Panc1 (cell line): Measurements from ENCODE around the gene HCN3. TPM values are rescaled to one million over a fixed set of nuclear protein-coding genes. Genes with fewer than 3 reads are reported as not detected.
A peak's percentile ranks its signal among the peaks of the same experiment; 100 is the strongest.

Experiments
- ATAC-seq: fragments of 200-7000 bp; cut with Tn5 transposase; 2 replicates; pipeline ENCODE4 v1.9.1; 2020; ENCODE audit warnings: mild to moderate bottlenecking, moderate library complexity
- Bru-seq: library from RNA; stranded (reverse); fragments of 400-500 nt; gene quantifications from one replicate; lab custom pipeline; 2021; lab: Mats Ljungman, UMichigan
- BruChase-seq, 2 experiments: library from RNA; stranded (reverse); fragments of 400-500 nt; gene quantifications; one replicate each; lab custom pipeline; 2021; lab: Mats Ljungman, UMichigan
- BruUV-seq: library from RNA; stranded (reverse); fragments of 400-500 nt; replicated peaks from 2 replicates; lab custom pipeline; 2021; lab: Mats Ljungman, UMichigan
- CTCF ChIA-PET: fragments of 300-600 bp; sonication (Branson Sonifier 250); formaldehyde crosslinking; loops from one replicate; lab custom pipeline; 2022; ENCODE audit warnings: antibody characterized with exemption; lab: Charles Lee
- POLR2A ChIA-PET: fragments of 300-600 bp; sonication (Branson Sonifier 250); formaldehyde crosslinking; loops from one replicate; lab custom pipeline; 2022; ENCODE audit warnings: antibody characterized with exemption; lab: Charles Lee
- DNase-seq: peaks from one replicate; pipeline ENCODE4 v3.0.0-alpha.2; 2010; ENCODE audit warnings: low read depth, low spot score
- H3K27ac ChIP-seq: 2 replicates; pipeline ENCODE4 v1.5.1; 2011; ENCODE audit warnings: mild to moderate bottlenecking, low read length, inconsistent platforms
- H3K27me3 ChIP-seq: fragments of 200-500 bp; sonication (Bioruptor generic); 2 replicates; pipeline ENCODE4 v1.6.0; 2014; ENCODE audit warnings: low read length, inconsistent platforms; ENCODE audit not compliant: control insufficient read depth, insufficient read depth
- H3K36me3 ChIP-seq: fragments of 200-500 bp; sonication (Bioruptor generic); 2 replicates; pipeline ENCODE4 v1.5.1; 2014; ENCODE audit warnings: inconsistent platforms, mild to moderate bottlenecking, low read length, moderate library complexity; ENCODE audit not compliant: control insufficient read depth, insufficient read depth
- H3K4me1 ChIP-seq: 2 replicates; pipeline ENCODE4 v1.5.1; 2011; ENCODE audit warnings: inconsistent platforms, mild to moderate bottlenecking, low read length, moderate library complexity; ENCODE audit not compliant: control insufficient read depth, insufficient read depth
- H3K4me3 ChIP-seq, 2 experiments: 2 replicates each; pipeline ENCODE4 v1.5.1; 2011 to 2012; ENCODE audit warnings: low read depth in 2 of 2, low read length in 2 of 2, mild to moderate bottlenecking in 2 of 2, inconsistent platforms in 1 of 2, moderate library complexity in 1 of 2
- H3K9me3 ChIP-seq: fragments of 200-500 bp; sonication (Bioruptor generic); 2 replicates; pipeline ENCODE4 v1.5.1; 2014; ENCODE audit warnings: low read depth, mild to moderate bottlenecking, inconsistent platforms, low read length, moderate library complexity; ENCODE audit not compliant: control insufficient read depth, insufficient read depth
- CTCF ChIP-seq: fragments of 450-650 bp; IDR thresholded peaks from 2 replicates; pipeline ENCODE4 v1.5.1; 2017; ENCODE audit warnings: mild to moderate bottlenecking
- POLR2AphosphoS5 ChIP-seq: IDR thresholded peaks from 2 replicates; pipeline ENCODE4 v1.6.1; 2012; ENCODE audit warnings: mild to moderate bottlenecking, low read depth, low read length, moderate library complexity
- REST ChIP-seq, 2 experiments: IDR thresholded peaks; 2 replicates each; pipeline ENCODE4 v1.6.1; 2011 to 2012; ENCODE audit warnings: low read depth in 2 of 2, control low read depth in 1 of 2, low read length in 1 of 2, mild to moderate bottlenecking in 1 of 2, moderate library complexity in 1 of 2; ENCODE audit not compliant: insufficient read depth in 1 of 2
- SIN3A ChIP-seq: IDR thresholded peaks from 2 replicates; pipeline ENCODE4 v1.6.1; 2012; ENCODE audit warnings: low read depth, mild to moderate bottlenecking, low read length, moderate library complexity, borderline replicate concordance; ENCODE audit not compliant: insufficient read depth
- TCF7L2 ChIP-seq: IDR thresholded peaks from 2 replicates; pipeline ENCODE4 v1.6.1; 2011; ENCODE audit warnings: mild to moderate bottlenecking, low read depth, low read length, inconsistent platforms
- in situ Hi-C: cut with HindIII; loops from 2 replicates; pipeline ENCODE4 v1.10.0; 2016; ENCODE audit warnings: low sequenced_read_pairs, low pct_unique_long_range_greater_than_20kb
- intact Hi-C: fragments of 100-400 bp; cut with micrococcal nuclease; formaldehyde crosslinking; loops from one replicate; pipeline ENCODE4 v1.10.0; 2022; ENCODE audit not compliant: unreplicated experiment
- long read RNA-seq: library from polyadenylated mRNA; unstranded; transcript quantifications from one replicate; pipeline ENCODE4 v2.0.0, GENCODE V29; 2021; ENCODE audit not compliant: unreplicated experiment
- polyA plus RNA-seq: library from polyadenylated mRNA; unstranded; fragments of >200 nt; gene quantifications from one replicate; pipeline ENCODE4 v1.2.1, GENCODE V29; 2012; ENCODE audit warnings: missing spikeins; ENCODE audit not compliant: insufficient read length
- total RNA-seq: library from RNA; stranded (reverse); gene quantifications from one replicate; pipeline ENCODE4 v1.2.1, GENCODE V29; 2021; ENCODE audit not compliant: unreplicated experiment

The HCN3 gene
- total RNA-seq (7.8 TPM), Bru-seq, nascent RNA (percentile 48 among the genes with signal in this experiment), BruChase-seq, experiment 1, labeled RNA remaining after a 2-hour chase (percentile 71 among the genes with signal in this experiment), BruChase-seq, experiment 2, labeled RNA remaining after a 6-hour chase (percentile 67 among the genes with signal in this experiment)
- polyA plus RNA-seq = 8.6 TPM
- long read RNA-seq, partial matches to known transcripts = 8 of 14 reads
- long read RNA-seq, other reads (novel, unspliced or antisense) = 5 of 14 reads

GRCh38 chr1:155277070-155277901 is at the start of gene HCN3:
Gene HCN3, plus strand, starts transcription at chr1:155277463. Its CDS starts 128 bp downstream, at chr1:155277591.
- DNase-seq (peak; percentile 88), ATAC-seq (peak; percentile 82)
- Histone ChIP-seq H3K27me3 (no peaks in the 10 kb centered on the region), H3K27ac (peak within 1 kb of the TSS; percentile 56), H3K36me3 (no peaks in the 10 kb centered on the region; the same call in 1 of the 2 replicates), H3K4me3 (peak within 1 kb of the TSS; percentile 70 to 80), H3K9me3 (no peaks in the 10 kb centered on the region), H3K4me1 (peaks cover 16% of the 10 kb centered on the region)
- intact Hi-C loops (loop anchor here (1.0 kb wide), 1 partner anchor 46 kb away; no protein-coding TSS in a partner anchor), in situ Hi-C loops (no loop called here)
- no TSS peak for BruUV-seq
- POLR2A ChIA-PET = interaction anchor here (0.5 kb wide), 1 partner anchor 305 kb away, joined by 4 read pairs; no protein-coding TSS in a partner anchor
- CTCF ChIA-PET = interaction anchor here (0.6 to 1.4 kb wide), 2 partner anchors 25 to 26 kb away, joined by 7 to 13 read pairs; no protein-coding TSS in a partner anchor
- TF ChIP-seq CTCF (peak; percentile 95), POLR2AphosphoS5 (no peak), REST (IDR thresholded peaks at IDR 0.05; ENCODE audit: insufficient read depth in 1 of 2, low read depth in 2 of 2, low read length in 1 of 2) (no peak), SIN3A (0 out of 2 replicates have a peak, but pooled peaks have one; percentile 21), TCF7L2 (no peak)

GRCh38 chr1:155228096-155228427 is 49.2 kb upstream of the HCN3 start:
- POLR2A ChIA-PET = no interaction called here
- intact Hi-C loops = no loop called here

More at GRCh38 chr1:155228096-155228427, 49.2 kb upstream of the HCN3 start:
- Histone ChIP-seq H3K27me3 (no peaks in the 10 kb centered on the region), H3K36me3 (no peaks in the 10 kb centered on the region), H3K27ac (peak overlapping the region; percentile 97), H3K4me1 (peaks cover 32% of the 10 kb centered on the region), H3K4me3 (peak overlapping the region; percentile 51 to 74), H3K9me3 (no peaks in the 10 kb centered on the region)
- in situ Hi-C loops = no loop called here
- CTCF ChIA-PET = no interaction called here
- BruUV-seq = no TSS peak
- DNase-seq (no peak), ATAC-seq (no peak)
- TF ChIP-seq POLR2AphosphoS5 = no peak
- no peak for TF ChIP-seq CTCF
- no peak for TF ChIP-seq REST (IDR thresholded peaks at IDR 0.05; ENCODE audit: insufficient read depth in 1 of 2, low read depth in 2 of 2, low read length in 1 of 2)
- TF ChIP-seq SIN3A = no peak
- TF ChIP-seq TCF7L2 = no peak
